Liver (tissue), 9 donors: ENCODE data around the gene CUX1. TPM values are rescaled to one million over a fixed set of nuclear protein-coding genes. Genes with fewer than 3 reads are reported as not detected.

Source experiments
- DNase-seq: peaks from one replicate; pipeline ENCODE4 v3.0.0-alpha.2; 2017; ENCODE audit warnings: low spot score
- H3K27ac ChIP-seq, 2 donors: one replicate each; pipeline ENCODE4 v1.7.0; 2013; ENCODE audit warnings: inconsistent platforms in 2 of 2, low read length in 2 of 2, control low read depth in 1 of 2, low read depth in 1 of 2, mild to moderate bottlenecking in 1 of 2
- H3K27me3 ChIP-seq, 4 donors: one replicate each; pipeline versions ENCODE4 v1.6.1 to v1.7.0; 2013; ENCODE audit warnings: low read length in 3 of 4, inconsistent platforms in 1 of 4, mild to moderate bottlenecking in 1 of 4, moderate library complexity in 1 of 4; ENCODE audit not compliant: control insufficient read depth in 4 of 4, insufficient read depth in 4 of 4
- H3K36me3 ChIP-seq, 4 donors: one replicate each; pipeline versions ENCODE4 v1.6.1 to v1.7.0; 2013; ENCODE audit warnings: low read length in 3 of 4, mild to moderate bottlenecking in 3 of 4, low read depth in 1 of 4, moderate library complexity in 1 of 4; ENCODE audit not compliant: control insufficient read depth in 4 of 4, insufficient read depth in 3 of 4
- H3K4me1 ChIP-seq, 4 donors: one replicate each; pipeline versions ENCODE4 v1.6.1 to v1.7.0; 2013; ENCODE audit warnings: low read length in 3 of 4, mild to moderate bottlenecking in 3 of 4, moderate library complexity in 1 of 4; ENCODE audit not compliant: control insufficient read depth in 4 of 4, insufficient read depth in 4 of 4
- H3K4me3 ChIP-seq, 3 donors: one replicate each; pipeline versions ENCODE4 v1.6.1 to v1.7.0; 2013; ENCODE audit warnings: low read length in 3 of 3, control low read depth in 1 of 3, low read depth in 1 of 3, mild to moderate bottlenecking in 1 of 3
- H3K9ac ChIP-seq, 2 donors: one replicate each; pipeline ENCODE4 v1.7.0; 2013; ENCODE audit warnings: low read length in 2 of 2, mild to moderate bottlenecking in 2 of 2, moderate library complexity in 2 of 2, control low read depth in 1 of 2, low read depth in 1 of 2
- H3K9me3 ChIP-seq, 4 donors: one replicate each; pipeline versions ENCODE4 v1.6.1 to v1.7.0; 2013; ENCODE audit warnings: low read length in 3 of 4; ENCODE audit not compliant: control insufficient read depth in 4 of 4
- EGR1 ChIP-seq, 2 donors: IDR thresholded peaks; 2 replicates each; pipeline ENCODE4 v1.6.1; 2016 to 2018; ENCODE audit warnings: antibody characterized with exemption in 2 of 2, low read depth in 2 of 2
- FOXA1 ChIP-seq: IDR thresholded peaks from 2 replicates; pipeline ENCODE4 v1.6.1; 2016; ENCODE audit warnings: antibody characterized with exemption
- FOXA2 ChIP-seq: IDR thresholded peaks from 2 replicates; pipeline ENCODE4 v1.6.1; 2016; ENCODE audit warnings: antibody characterized with exemption
- GABPA ChIP-seq, 2 donors: IDR thresholded peaks in 1 of 2; conservative IDR thresholded peaks in 1 of 2; 2 replicates each; pipeline ENCODE4 v1.6.1; 2016; ENCODE audit warnings: antibody characterized with exemption in 2 of 2, mild to moderate bottlenecking in 1 of 2, moderate library complexity in 1 of 2
- JUND ChIP-seq, 2 donors: IDR thresholded peaks; 2 replicates each; pipeline ENCODE4 v1.6.1; 2016; ENCODE audit warnings: antibody characterized with exemption in 2 of 2
- RAD21 ChIP-seq, 2 donors: IDR thresholded peaks; 2 replicates each; pipeline ENCODE4 v1.6.1; 2016; ENCODE audit warnings: antibody characterized with exemption in 2 of 2, mild to moderate bottlenecking in 2 of 2
- RXRA ChIP-seq, 2 donors: IDR thresholded peaks; 2 replicates each; pipeline ENCODE4 v1.6.1; 2017 to 2018; ENCODE audit warnings: antibody characterized with exemption in 2 of 2, mild to moderate bottlenecking in 1 of 2
- SP1 ChIP-seq: IDR thresholded peaks from 2 replicates; pipeline ENCODE4 v1.6.1; 2018; ENCODE audit warnings: antibody characterized with exemption, mild to moderate bottlenecking
- TAF1 ChIP-seq: conservative IDR thresholded peaks from 2 replicates; pipeline ENCODE4 v1.6.1; 2016; ENCODE audit warnings: antibody characterized with exemption, mild to moderate bottlenecking
- WGBS: extraction: QIAGEN DNeasy Blood & Tissue Kit; methylation state at CpG from one replicate; pipeline ENCODE4 v1.1.7; 2013; 5-methylcytosine and 5-hydroxymethylcytosine counted together
- polyA plus RNA-seq, 2 donors: library from polyadenylated mRNA; stranded (reverse) in 1 of 2; unstranded in 1 of 2; fragments of 200-250 nt in 1 of 2; fragments of >200 nt in 1 of 2; fragmentation: Nextera tagmentation in 1 of 2; extraction: Ambion mirVana in 1 of 2; gene quantifications; one replicate each; pipeline versions ENCODE4 v1.2.1 to v1.2.3, GENCODE V29; 2013 to 2015
- total RNA-seq, 2 donors: library from RNA; depleted of rRNA; stranded (reverse); fragments of >200 nt; gene quantifications; one replicate each; pipeline ENCODE4 v1.2.3, GENCODE V29; 2014
- TF ChIP-seq, protein P1 (sequence below): IDR thresholded peaks from 2 replicates; pipeline ENCODE4 v1.6.1; 2016; ENCODE audit warnings: antibody characterized with exemption
- TF ChIP-seq, protein P2 (sequence below): IDR thresholded peaks from 2 replicates; pipeline ENCODE4 v1.6.1; 2016; ENCODE audit warnings: antibody characterized with exemption, mild to moderate bottlenecking
- donor health status: healthy.
- donor health status: healthy.
- donor health status: healthy.
- donor health status: healthy.
- donor health status: healthy.

Gene CUX1
- total and polyA plus RNA-seq, 4 donors = 18.6 to 40.6 (median 21.4) TPM

DNA sequence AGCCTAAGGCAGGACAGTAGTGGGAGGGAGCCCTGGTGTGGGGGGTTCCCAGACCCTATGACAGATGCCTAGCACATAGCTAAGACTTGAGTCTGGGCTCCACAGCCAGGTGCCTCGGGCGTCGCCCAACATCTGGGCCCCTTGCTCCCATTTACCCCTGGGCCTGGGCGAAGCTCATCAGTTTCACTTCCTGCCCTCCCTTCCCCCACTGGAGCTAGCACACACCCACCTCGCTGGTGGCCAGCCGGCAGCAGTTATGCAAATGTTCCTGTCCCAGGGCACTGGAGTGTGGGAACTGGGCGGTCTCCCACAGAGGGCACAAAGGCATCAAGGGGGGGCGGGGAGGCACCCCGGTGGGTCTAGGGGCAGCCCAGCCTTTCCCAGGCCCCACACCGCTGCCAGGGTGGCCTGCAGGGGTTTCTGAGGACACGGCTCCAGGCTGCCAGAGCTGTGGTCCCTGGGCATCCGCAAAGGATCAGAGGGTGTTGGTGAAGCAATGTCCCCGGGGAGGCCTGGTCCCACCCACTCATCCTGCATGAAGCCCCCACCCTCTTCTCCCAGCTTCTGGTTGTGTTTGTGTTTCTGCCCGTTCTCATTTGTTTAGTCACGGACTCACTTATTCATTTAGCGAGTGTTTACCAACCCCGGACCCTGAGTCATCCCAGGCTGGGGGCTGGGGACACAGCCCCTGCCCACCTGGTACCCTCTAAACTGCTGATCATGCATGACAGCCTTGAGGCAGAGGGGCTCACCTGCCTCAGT, 489.7 kb downstream of the CUX1 start:
- WGBS = 50% methylated on average over 17 of the region's 17 CpGs
- H3K27ac ChIP-seq = no peak overlapping the region
- H3K4me1 ChIP-seq = peaks cover 0 to 3% (median 0%) of the 10 kb centered on the region in 4 donors
- no peaks in the 10 kb centered on the region for H3K27me3 ChIP-seq
- H3K9me3 ChIP-seq = no peaks in the 10 kb centered on the region
- H3K4me3 ChIP-seq = no peak overlapping the region
- DNase-seq = no peak
- H3K9ac ChIP-seq = no peak overlapping the region
- no peak for TF ChIP-seq GABPA (IDR thresholded peaks at IDR 0.05 in 1 of 2, conservative IDR thresholded peaks at IDR 0.05 in 1 of 2)
- peak; percentile 12 for TF ChIP-seq SP1
- H3K36me3 ChIP-seq = no peaks in the 10 kb centered on the region

DNA sequence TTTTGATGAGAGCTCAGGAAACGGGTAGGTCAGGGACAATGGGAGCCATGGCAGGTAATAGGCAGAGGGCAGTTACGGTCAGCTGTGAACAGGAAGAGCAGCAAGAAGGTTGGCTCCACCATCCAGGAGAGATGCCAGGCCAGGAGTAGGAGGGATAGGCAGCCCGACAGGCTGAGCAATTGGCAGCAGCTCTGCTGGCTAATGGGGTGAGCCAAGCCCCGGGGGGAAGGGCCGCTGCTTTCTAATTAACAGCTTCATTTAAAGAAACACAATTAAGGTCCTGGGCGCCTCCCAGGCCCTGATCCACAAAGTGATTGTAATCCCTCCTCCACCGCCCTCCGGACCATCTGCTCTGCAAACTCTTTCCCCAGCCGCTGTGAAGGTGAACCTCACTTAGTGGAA, 493.0 kb downstream of the CUX1 start:
- Histone ChIP-seq H3K27me3 (no peaks in the 10 kb centered on the region), H3K9me3 (no peaks in the 10 kb centered on the region), H3K4me1 (no peaks in the 10 kb centered on the region), H3K4me3 (no peak overlapping the region), H3K36me3 (no peaks in the 10 kb centered on the region), H3K9ac (no peak overlapping the region), H3K27ac (no peak overlapping the region)
- WGBS = 96% methylated on average over 9 of the region's 9 CpGs
- DNase-seq = no peak
- TF ChIP-seq FOXA2 (no peak), EGR1 (IDR thresholded peaks at IDR 0.05; ENCODE audit: low read depth in 2 of 2) (no peak), RAD21 (IDR thresholded peaks at IDR 0.05) (no peak), FOXA1 (no peak)
- TF ChIP-seq, protein P1, sequence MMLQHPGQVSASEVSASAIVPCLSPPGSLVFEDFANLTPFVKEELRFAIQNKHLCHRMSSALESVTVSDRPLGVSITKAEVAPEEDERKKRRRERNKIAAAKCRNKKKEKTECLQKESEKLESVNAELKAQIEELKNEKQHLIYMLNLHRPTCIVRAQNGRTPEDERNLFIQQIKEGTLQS = no peak

DNA sequence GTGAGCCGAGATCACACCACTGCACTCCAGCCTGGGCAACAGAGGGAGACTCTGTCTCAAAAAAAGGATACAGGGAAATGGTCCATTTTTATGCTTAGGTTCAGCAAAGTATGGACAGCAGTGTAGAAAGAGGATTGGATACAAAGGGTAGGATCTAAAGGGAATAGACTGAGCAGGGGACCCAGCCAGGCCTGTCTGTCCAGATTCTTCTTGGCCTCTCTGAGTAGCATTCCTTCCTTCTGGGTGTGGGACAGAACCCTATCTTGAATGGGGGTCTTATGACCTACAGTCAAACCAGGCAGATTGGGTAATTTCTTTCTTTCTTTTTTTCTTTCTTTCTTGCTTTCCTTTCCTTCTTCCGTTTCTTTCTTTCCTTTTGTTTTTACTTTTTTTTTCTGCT, 494.9 kb downstream of the CUX1 start:
- Histone ChIP-seq H3K36me3 (no peaks in the 10 kb centered on the region), H3K27me3 (no peaks in the 10 kb centered on the region), H3K9me3 (no peaks in the 10 kb centered on the region), H3K4me3 (no peak overlapping the region), H3K9ac (no peak overlapping the region), H3K4me1 (no peaks in the 10 kb centered on the region), H3K27ac (no peak overlapping the region)
- TF ChIP-seq RXRA (IDR thresholded peaks at IDR 0.05) (no peak), JUND (IDR thresholded peaks at IDR 0.05) (no peak), SP1 (no peak), TAF1 (no peak)
- TF ChIP-seq, protein P2, sequence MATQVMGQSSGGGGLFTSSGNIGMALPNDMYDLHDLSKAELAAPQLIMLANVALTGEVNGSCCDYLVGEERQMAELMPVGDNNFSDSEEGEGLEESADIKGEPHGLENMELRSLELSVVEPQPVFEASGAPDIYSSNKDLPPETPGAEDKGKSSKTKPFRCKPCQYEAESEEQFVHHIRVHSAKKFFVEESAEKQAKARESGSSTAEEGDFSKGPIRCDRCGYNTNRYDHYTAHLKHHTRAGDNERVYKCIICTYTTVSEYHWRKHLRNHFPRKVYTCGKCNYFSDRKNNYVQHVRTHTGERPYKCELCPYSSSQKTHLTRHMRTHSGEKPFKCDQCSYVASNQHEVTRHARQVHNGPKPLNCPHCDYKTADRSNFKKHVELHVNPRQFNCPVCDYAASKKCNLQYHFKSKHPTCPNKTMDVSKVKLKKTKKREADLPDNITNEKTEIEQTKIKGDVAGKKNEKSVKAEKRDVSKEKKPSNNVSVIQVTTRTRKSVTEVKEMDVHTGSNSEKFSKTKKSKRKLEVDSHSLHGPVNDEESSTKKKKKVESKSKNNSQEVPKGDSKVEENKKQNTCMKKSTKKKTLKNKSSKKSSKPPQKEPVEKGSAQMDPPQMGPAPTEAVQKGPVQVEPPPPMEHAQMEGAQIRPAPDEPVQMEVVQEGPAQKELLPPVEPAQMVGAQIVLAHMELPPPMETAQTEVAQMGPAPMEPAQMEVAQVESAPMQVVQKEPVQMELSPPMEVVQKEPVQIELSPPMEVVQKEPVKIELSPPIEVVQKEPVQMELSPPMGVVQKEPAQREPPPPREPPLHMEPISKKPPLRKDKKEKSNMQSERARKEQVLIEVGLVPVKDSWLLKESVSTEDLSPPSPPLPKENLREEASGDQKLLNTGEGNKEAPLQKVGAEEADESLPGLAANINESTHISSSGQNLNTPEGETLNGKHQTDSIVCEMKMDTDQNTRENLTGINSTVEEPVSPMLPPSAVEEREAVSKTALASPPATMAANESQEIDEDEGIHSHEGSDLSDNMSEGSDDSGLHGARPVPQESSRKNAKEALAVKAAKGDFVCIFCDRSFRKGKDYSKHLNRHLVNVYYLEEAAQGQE = no peak
- 90% methylated on average over 2 of the region's 2 CpGs for WGBS
- no peak for DNase-seq
